H9 (cell line): ENCODE results near the gene CXCL14. TPM values are rescaled to one million over a fixed set of nuclear protein-coding genes. Genes with fewer than 3 reads are reported as not detected.

Experiments
- DNase-seq: peaks from one replicate; pipeline ENCODE4 v3.0.0-alpha.2; 2017
- H2AFZ ChIP-seq: one replicate; pipeline ENCODE4 v1.6.1; 2013; ENCODE audit warnings: mild to moderate bottlenecking, low read length, control low read depth, moderate library complexity
- H2AK5ac ChIP-seq: 2 replicates; pipeline ENCODE4 v1.6.1; 2013; ENCODE audit warnings: low read length, control low read depth, mixed read lengths; ENCODE audit not compliant: insufficient read length
- H2BK120ac ChIP-seq: one replicate; pipeline ENCODE4 v1.6.1; 2013; ENCODE audit warnings: low read depth, mild to moderate bottlenecking, low read length, control low read depth, inconsistent platforms; ENCODE audit not compliant: poor library complexity, severe bottlenecking
- H2BK12ac ChIP-seq: 2 replicates; pipeline ENCODE4 v1.6.1; 2013; ENCODE audit warnings: low read length, control low read depth, mixed read lengths, low read depth; ENCODE audit not compliant: insufficient read length
- H2BK15ac ChIP-seq: 2 replicates; pipeline ENCODE4 v1.6.1; 2013; ENCODE audit warnings: low read depth, low read length, control low read depth
- H2BK20ac ChIP-seq: one replicate; pipeline ENCODE4 v1.6.1; 2013; ENCODE audit warnings: low read depth, mild to moderate bottlenecking, low read length, control low read depth, inconsistent platforms; ENCODE audit not compliant: poor library complexity, severe bottlenecking
- H2BK5ac ChIP-seq: 2 replicates; pipeline ENCODE4 v1.6.1; 2013; ENCODE audit warnings: low read length, control low read depth, mixed read lengths; ENCODE audit not compliant: insufficient read length
- H3K14ac ChIP-seq: 2 replicates; pipeline ENCODE4 v1.6.1; 2013; ENCODE audit warnings: low read length, control low read depth; ENCODE audit not compliant: insufficient read depth
- H3K18ac ChIP-seq: 2 replicates; pipeline ENCODE4 v1.6.1; 2013; ENCODE audit warnings: low read depth, mild to moderate bottlenecking, mixed read lengths, low read length, control low read depth; ENCODE audit not compliant: insufficient read length
- H3K23ac ChIP-seq: 2 replicates; pipeline ENCODE4 v1.6.1; 2013; ENCODE audit warnings: low read length, control low read depth, mixed read lengths, low read depth; ENCODE audit not compliant: insufficient read length
- H3K23me2 ChIP-seq: 2 replicates; pipeline ENCODE4 v1.6.1; 2013; ENCODE audit warnings: low read depth, mild to moderate bottlenecking, mixed read lengths, low read length, control low read depth; ENCODE audit not compliant: insufficient read length, poor library complexity, severe bottlenecking
- H3K27ac ChIP-seq: 2 replicates; pipeline ENCODE4 v1.5.1; 2013; ENCODE audit warnings: low read length, control low read depth, mixed read lengths, low read depth; ENCODE audit not compliant: insufficient read length
- H3K27me3 ChIP-seq: 2 replicates; pipeline ENCODE4 v1.6.1; 2013; ENCODE audit warnings: low read length, control low read depth, inconsistent platforms; ENCODE audit not compliant: insufficient read depth
- H3K4ac ChIP-seq: 2 replicates; pipeline ENCODE4 v1.6.1; 2013; ENCODE audit warnings: low read depth, mild to moderate bottlenecking, control low read depth, inconsistent platforms, low read length, moderate library complexity
- H3K4me1 ChIP-seq: 2 replicates; pipeline ENCODE4 v1.6.1; 2013; ENCODE audit warnings: low read length, control low read depth, inconsistent platforms; ENCODE audit not compliant: insufficient read depth
- H3K4me2 ChIP-seq: 2 replicates; pipeline ENCODE4 v1.6.1; 2013; ENCODE audit warnings: low read length, control low read depth, mixed read lengths; ENCODE audit not compliant: insufficient read length, insufficient read depth
- H3K56ac ChIP-seq: 2 replicates; pipeline ENCODE4 v1.6.1; 2013; ENCODE audit warnings: low read depth, mild to moderate bottlenecking, mixed read lengths, low read length, control low read depth; ENCODE audit not compliant: insufficient read length
- H3K79me1 ChIP-seq: 2 replicates; pipeline ENCODE4 v1.6.1; 2013; ENCODE audit warnings: low read depth, mild to moderate bottlenecking, moderate library complexity, low read length, control low read depth, inconsistent platforms; ENCODE audit not compliant: insufficient read depth, poor library complexity, severe bottlenecking
- H3K79me2 ChIP-seq: 2 replicates; pipeline ENCODE4 v1.6.1; 2013; ENCODE audit warnings: low read length, control low read depth, inconsistent platforms; ENCODE audit not compliant: insufficient read depth
- H3K9ac ChIP-seq: 2 replicates; pipeline ENCODE4 v1.6.1; 2013; ENCODE audit warnings: low read length, control low read depth, mixed read lengths; ENCODE audit not compliant: insufficient read length; ENCODE audit errors: extremely low read depth
- H3K9me3 ChIP-seq: one replicate; pipeline ENCODE4 v1.6.1; 2013; ENCODE audit warnings: low read depth, low read length, inconsistent platforms; ENCODE audit not compliant: control insufficient read depth
- H3T11ph ChIP-seq: one replicate; pipeline ENCODE4 v1.6.1; 2013; ENCODE audit warnings: mild to moderate bottlenecking, low read length, control low read depth, inconsistent platforms
- H4K20me1 ChIP-seq: one replicate; pipeline ENCODE4 v1.6.1; 2013; ENCODE audit not compliant: control insufficient read depth, insufficient read length, insufficient read depth
- H4K5ac ChIP-seq: 2 replicates; pipeline ENCODE4 v1.6.1; 2013; ENCODE audit warnings: low read depth, mild to moderate bottlenecking, mixed read lengths, low read length, control low read depth; ENCODE audit not compliant: insufficient read length
- H4K8ac ChIP-seq: replicated peaks from 2 replicates; pipeline ENCODE4 v1.6.1; 2013; ENCODE audit warnings: low read length, control low read depth, mixed read lengths, low read depth; ENCODE audit not compliant: insufficient read length
- H4K91ac ChIP-seq: 2 replicates; pipeline ENCODE4 v1.6.1; 2013; ENCODE audit warnings: low read depth, mild to moderate bottlenecking, moderate library complexity, mixed read lengths, low read length, control low read depth; ENCODE audit not compliant: insufficient read length
- H3K27ac Mint-ChIP-seq, 3 experiments: 2 replicates in 2 of 3; 3 replicates in 1 of 3; pipeline ENCODE4 v1.8.0; 2020 to 2021; ENCODE audit warnings: mixed read lengths in 3 of 3, mild to moderate bottlenecking in 1 of 3, moderate library complexity in 1 of 3
- H3K27me3 Mint-ChIP-seq: 2 replicates; pipeline ENCODE4 v1.8.0; 2021; ENCODE audit warnings: low read depth, mild to moderate bottlenecking, moderate library complexity, mixed read lengths
- H3K36me3 Mint-ChIP-seq, 3 experiments: 2 replicates in 2 of 3; 3 replicates in 1 of 3; pipeline ENCODE4 v1.8.0; 2020 to 2021; ENCODE audit warnings: low read depth in 3 of 3, mixed read lengths in 3 of 3; ENCODE audit not compliant: insufficient read depth in 1 of 3
- H3K4me1 Mint-ChIP-seq, 2 experiments: 2 replicates each; pipeline ENCODE4 v1.8.0; 2020; ENCODE audit warnings: mixed read lengths in 2 of 2
- H3K4me3 Mint-ChIP-seq, 2 experiments: 2 replicates in 1 of 2; 3 replicates in 1 of 2; pipeline ENCODE4 v1.8.0; 2020 to 2021; ENCODE audit warnings: mild to moderate bottlenecking in 2 of 2, mixed read lengths in 2 of 2, moderate library complexity in 1 of 2
- H3K9me3 Mint-ChIP-seq, 2 experiments: 2 replicates in 1 of 2; 3 replicates in 1 of 2; pipeline ENCODE4 v1.8.0; 2020; ENCODE audit warnings: mild to moderate bottlenecking in 2 of 2, mixed read lengths in 2 of 2, moderate library complexity in 1 of 2
- WGBS: extraction: QIAGEN DNeasy Blood & Tissue Kit; methylation state at CpG from one replicate; pipeline ENCODE4 v1.1.7; 2013; ENCODE audit warnings: missing lambda C conversion rate, low lambda C conversion rate, mixed read lengths; ENCODE audit not compliant: insufficient read length; ENCODE audit errors: extremely low coverage; 5-methylcytosine and 5-hydroxymethylcytosine counted together
- total RNA-seq: library from RNA; stranded (reverse); gene quantifications from 2 replicates; pipeline ENCODE4 v1.2.1, GENCODE V29; 2021
- TF ChIP-seq, protein P1 (sequence below): fragments of 200-600 bp; sonication (generic); conservative IDR thresholded peaks from 3 replicates; pipeline ENCODE4 v1.8.0; 2021; ENCODE audit warnings: antibody characterized with exemption, mild to moderate bottlenecking

Gene CXCL14
- total RNA-seq, 1 experiment from 2014 or later, result 1.1 TPM

DNA sequence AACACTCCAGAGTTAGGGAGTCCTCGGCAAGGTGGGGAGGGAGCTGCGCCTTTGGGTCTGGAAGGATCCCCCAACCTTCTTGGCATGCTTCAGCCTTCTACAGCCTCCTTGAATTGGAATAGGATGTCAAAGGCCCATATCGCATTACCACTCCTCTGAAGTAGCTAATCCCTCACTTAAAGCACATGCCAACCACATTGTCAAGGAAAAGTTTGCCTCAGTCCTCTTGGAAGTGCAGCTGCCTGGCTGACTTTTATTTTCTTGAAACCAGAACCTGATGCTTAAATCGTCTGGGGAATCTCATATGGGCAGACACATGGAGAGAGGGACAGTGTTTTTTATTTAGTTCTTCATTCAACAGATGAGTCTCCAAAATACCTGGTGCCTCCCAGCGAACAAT lies 14.5 kb downstream of the CXCL14 start:
- WGBS, result no CpG with 5 or more reads among the region's 5 CpGs
- H3K23me2 ChIP-seq, result no peaks in the 10 kb centered on the region
- Mint-ChIP-seq H3K27me3 (peaks cover 51% of the 10 kb centered on the region), H3K4me1 (peaks cover 35 to 39% of the 10 kb centered on the region in 2 experiments), H3K4me3 (no peak overlapping the region), H3K9me3 (no peaks in the 10 kb centered on the region), H3K36me3 (no peaks in the 10 kb centered on the region), H3K27ac (no peak overlapping the region)
- no peaks in the 10 kb centered on the region for H3K9me3 ChIP-seq
- H2BK20ac ChIP-seq, result no peak overlapping the region
- no peak overlapping the region for H2BK120ac ChIP-seq
- no peaks in the 10 kb centered on the region for H3K79me1 ChIP-seq
- no peak for DNase-seq
- H4K20me1 ChIP-seq, result no peaks in the 10 kb centered on the region
- H3K14ac ChIP-seq, result no peak overlapping the region
- no peak overlapping the region for H4K91ac ChIP-seq
- no peak overlapping the region for H4K5ac ChIP-seq
- no peak overlapping the region for H2BK12ac ChIP-seq
- H3K18ac ChIP-seq, result no peak overlapping the region
- no peak overlapping the region for H3K9ac ChIP-seq
- no peak overlapping the region for H3K4ac ChIP-seq
- H3K27ac ChIP-seq, result no peak overlapping the region
- H3T11ph ChIP-seq, result no peak overlapping the region
- no peak overlapping the region for H2BK15ac ChIP-seq
- no peak overlapping the region for H3K56ac ChIP-seq
- H2BK5ac ChIP-seq, result no peak overlapping the region
- H3K79me2 ChIP-seq, result no peaks in the 10 kb centered on the region
- H3K4me1 ChIP-seq, result peaks cover 10% of the 10 kb centered on the region; the same call in 1 of the 2 replicates
- H3K27me3 ChIP-seq, result no peaks in the 10 kb centered on the region
- H4K8ac ChIP-seq, result no peak overlapping the region
- H2AK5ac ChIP-seq, result no peak overlapping the region
- H3K23ac ChIP-seq, result no peak overlapping the region
- TF ChIP-seq, protein P1, sequence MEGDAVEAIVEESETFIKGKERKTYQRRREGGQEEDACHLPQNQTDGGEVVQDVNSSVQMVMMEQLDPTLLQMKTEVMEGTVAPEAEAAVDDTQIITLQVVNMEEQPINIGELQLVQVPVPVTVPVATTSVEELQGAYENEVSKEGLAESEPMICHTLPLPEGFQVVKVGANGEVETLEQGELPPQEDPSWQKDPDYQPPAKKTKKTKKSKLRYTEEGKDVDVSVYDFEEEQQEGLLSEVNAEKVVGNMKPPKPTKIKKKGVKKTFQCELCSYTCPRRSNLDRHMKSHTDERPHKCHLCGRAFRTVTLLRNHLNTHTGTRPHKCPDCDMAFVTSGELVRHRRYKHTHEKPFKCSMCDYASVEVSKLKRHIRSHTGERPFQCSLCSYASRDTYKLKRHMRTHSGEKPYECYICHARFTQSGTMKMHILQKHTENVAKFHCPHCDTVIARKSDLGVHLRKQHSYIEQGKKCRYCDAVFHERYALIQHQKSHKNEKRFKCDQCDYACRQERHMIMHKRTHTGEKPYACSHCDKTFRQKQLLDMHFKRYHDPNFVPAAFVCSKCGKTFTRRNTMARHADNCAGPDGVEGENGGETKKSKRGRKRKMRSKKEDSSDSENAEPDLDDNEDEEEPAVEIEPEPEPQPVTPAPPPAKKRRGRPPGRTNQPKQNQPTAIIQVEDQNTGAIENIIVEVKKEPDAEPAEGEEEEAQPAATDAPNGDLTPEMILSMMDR, result no peak
- H3K4me2 ChIP-seq, result no peak overlapping the region
- no peak overlapping the region for H2AFZ ChIP-seq
